ENCODE data around the gene ZNF273.

- TF ChIP-seq CTCF (conservative IDR thresholded peaks at IDR 0.05; ENCODE audit: low read depth, low read length) = no peak
- TF ChIP-seq EZH2phosphoT487 (IDR thresholded peaks at IDR 0.05; ENCODE audit: borderline replicate concordance, low read length) = no peak
Observed at GRCh38 chr7:64875258-64875657, 27.8 kb upstream of the ZNF273 start.

Data from PC-3 (cell line).